GM23248 (cell line): ENCODE measurements around the gene CELF1. TPM values are rescaled to one million over a fixed set of nuclear protein-coding genes. Genes with fewer than 3 reads are reported as not detected.
A peak's percentile ranks its signal among the peaks of the same experiment; 100 is the strongest.

Experiments
- DNase-seq: peaks from one replicate; pipeline ENCODE4 v3.0.0-alpha.2; 2015
- H2AFZ ChIP-seq: fragments of 200-600 bp; sonication (generic); 2 replicates; pipeline ENCODE4 v1.6.1; 2016; ENCODE audit warnings: antibody characterized with exemption
- H3F3A ChIP-seq: fragments of 200-600 bp; sonication (generic); 2 replicates; pipeline ENCODE4 v1.6.1; 2016; ENCODE audit warnings: mild to moderate bottlenecking, antibody characterized with exemption, mixed run types; ENCODE audit not compliant: insufficient read depth
- H3K27ac ChIP-seq: fragments of 200-600 bp; sonication (generic); 2 replicates; pipeline ENCODE4 v1.5.1; 2016; ENCODE audit warnings: mild to moderate bottlenecking
- H3K27me3 ChIP-seq: fragments of 200-600 bp; sonication (generic); replicated peaks from 2 replicates; pipeline ENCODE4 v1.6.1; 2016; ENCODE audit warnings: mild to moderate bottlenecking; ENCODE audit not compliant: insufficient read depth
- H3K36me3 ChIP-seq: fragments of 200-600 bp; sonication (generic); 2 replicates; pipeline ENCODE4 v1.6.1; 2016; ENCODE audit warnings: low read depth, mild to moderate bottlenecking
- H3K4me1 ChIP-seq: fragments of 200-600 bp; sonication (generic); 2 replicates; pipeline ENCODE4 v1.6.1; 2016; ENCODE audit warnings: mild to moderate bottlenecking; ENCODE audit not compliant: insufficient read depth
- H3K4me2 ChIP-seq: fragments of 200-600 bp; sonication (generic); one replicate; pipeline ENCODE4 v1.6.1; 2016; ENCODE audit warnings: mild to moderate bottlenecking; ENCODE audit not compliant: unreplicated experiment
- H3K4me3 ChIP-seq: fragments of 200-600 bp; sonication (generic); 2 replicates; pipeline ENCODE4 v1.5.1; 2016; ENCODE audit warnings: mild to moderate bottlenecking
- H3K79me2 ChIP-seq: fragments of 200-600 bp; sonication (generic); 2 replicates; pipeline ENCODE4 v1.6.1; 2016; ENCODE audit warnings: mild to moderate bottlenecking; ENCODE audit not compliant: insufficient read depth
- H3K9ac ChIP-seq: fragments of 200-600 bp; sonication (generic); 2 replicates; pipeline ENCODE4 v1.6.1; 2016; ENCODE audit warnings: mild to moderate bottlenecking
- H3K9me2 ChIP-seq: fragments of 200-600 bp; sonication (generic); 2 replicates; pipeline ENCODE4 v1.6.1; 2016; ENCODE audit warnings: mixed run types, mild to moderate bottlenecking, moderate library complexity; ENCODE audit not compliant: insufficient read depth
- H3K9me3 ChIP-seq: fragments of 200-600 bp; sonication (generic); one replicate; pipeline ENCODE4 v1.6.1; 2017; ENCODE audit warnings: low read depth
- H4K20me1 ChIP-seq: fragments of 200-600 bp; sonication (generic); 2 replicates; pipeline ENCODE4 v1.6.0; 2016; ENCODE audit not compliant: insufficient read depth
- EZH2 ChIP-seq: fragments of 200-600 bp; sonication (generic); IDR thresholded peaks from 2 replicates; pipeline ENCODE4 v1.6.1; 2018; ENCODE audit warnings: antibody characterized with exemption, mild to moderate bottlenecking; ENCODE audit not compliant: insufficient read depth, poor library complexity, severe bottlenecking
- EZH2phosphoT487 ChIP-seq: fragments of 200-600 bp; sonication (generic); IDR thresholded peaks from 2 replicates; pipeline ENCODE4 v1.6.1; 2018; ENCODE audit warnings: antibody characterized with exemption, moderate library complexity, mild to moderate bottlenecking, low read depth; ENCODE audit not compliant: insufficient read depth
- WGBS, 2 experiments: methylation state at CpG; one replicate each; pipeline ENCODE4 v1.1.6; 2015 to 2017; ENCODE audit warnings: low lambda C conversion rate in 2 of 2, low coverage in 1 of 2; ENCODE audit errors: missing lambda C conversion rate in 2 of 2; 5-methylcytosine and 5-hydroxymethylcytosine counted together
- in situ Hi-C: fragments of 300-500 bp; cut with MboI; formaldehyde crosslinking; loops from 2 replicates; pipeline ENCODE4 v1.15.0; 2020
- polyA plus RNA-seq: library from polyadenylated mRNA; unstranded; fragments of >200 nt; fragmentation: Nextera tagmentation; extraction: Ambion mirVana; gene quantifications from 2 replicates; pipeline ENCODE4 v1.2.1, GENCODE V29; 2016
- total RNA-seq: library from RNA; depleted of rRNA; stranded (reverse); fragments of >200 nt; shearing (Covaris generic); gene quantifications from 2 replicates; pipeline ENCODE4 v1.2.3, GENCODE V29; 2014

CELF1 gene
- total and polyA plus RNA-seq, 2 experiments from 2014 or later = 51.7 to 70.9 TPM

DNA sequence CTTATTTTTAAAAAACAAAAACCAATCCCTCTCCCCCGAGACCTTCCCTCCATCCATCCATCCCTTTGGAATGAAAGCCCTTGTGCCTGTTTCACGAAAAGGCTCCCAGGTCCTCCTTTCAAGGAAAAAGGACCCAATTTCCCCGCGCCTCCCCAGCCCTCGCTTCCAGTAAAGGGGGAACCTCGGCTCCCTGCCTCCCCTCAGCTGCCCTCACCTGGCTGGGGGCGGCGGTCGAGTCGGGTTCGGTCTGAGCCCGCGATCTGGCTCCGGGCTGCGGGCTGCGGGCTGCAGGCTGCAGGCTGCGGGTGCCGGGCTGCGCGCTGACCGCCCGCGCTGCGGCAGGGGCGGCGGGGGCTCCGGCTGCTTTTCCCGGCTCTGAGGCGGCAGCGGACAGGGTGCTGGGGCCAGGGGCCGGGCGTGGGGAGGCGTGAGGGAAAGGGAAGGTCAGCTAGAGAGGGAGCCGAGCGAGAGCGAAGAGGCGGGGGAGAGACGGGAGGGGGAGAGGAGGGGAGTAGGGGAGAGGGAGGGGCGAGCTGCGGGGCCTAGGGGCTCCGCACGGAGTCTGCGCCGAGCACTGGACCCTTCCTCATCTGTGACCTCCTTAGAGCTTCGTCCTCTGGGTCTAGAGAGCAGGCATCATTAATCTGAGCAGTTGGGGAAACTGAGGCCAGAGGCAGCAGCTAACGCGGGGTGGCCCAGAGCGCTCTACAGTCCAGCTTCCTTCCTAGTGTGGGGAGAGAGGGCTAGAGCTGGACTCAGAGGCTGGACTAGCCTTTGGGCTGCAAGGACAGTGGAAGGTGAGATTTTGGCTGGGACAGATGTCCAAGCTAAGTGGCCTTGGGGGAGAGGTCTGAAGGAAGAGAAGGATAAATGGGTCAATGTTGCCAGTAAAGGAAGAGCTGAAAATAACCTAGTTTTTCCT lies 41.3 kb upstream of the CELF1 start, which contains the start of gene C1QTNF4:
Gene C1QTNF4 (minus strand): TSS at position 478 of the 922 bp plus-strand sequence. CDS start 3,601 bp downstream, outside the sequence.
- H2AFZ ChIP-seq = peak within 1 kb of the TSS; percentile 48

DNA sequence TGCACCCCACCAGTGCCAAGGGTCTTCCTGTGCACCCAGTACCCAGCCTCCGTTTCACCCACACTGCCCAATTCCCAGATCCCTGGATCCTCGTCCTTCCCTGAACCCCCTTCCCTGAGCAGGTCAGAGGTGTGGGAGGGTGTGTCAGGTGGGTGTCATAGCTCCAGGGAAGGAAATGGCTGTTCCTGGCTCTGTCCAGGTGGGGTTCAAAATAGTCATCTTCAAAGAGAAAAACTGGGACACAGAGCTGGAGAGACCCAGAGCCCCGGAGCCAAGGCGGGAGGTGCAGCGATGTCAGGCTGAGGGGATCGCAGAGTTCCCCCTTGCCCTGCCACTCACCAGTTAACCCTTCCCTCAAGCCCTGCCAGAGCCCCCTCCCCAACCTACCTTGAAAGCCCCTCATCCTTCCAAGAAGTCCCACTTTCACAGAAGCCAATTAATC lies 40.6 kb upstream of the CELF1 start:
- H3K4me2 ChIP-seq = peak overlapping the region; percentile 57
- WGBS, 2 experiments = 30 to 33% methylated on average over 5 to 6 of the region's 6 CpGs
- TF ChIP-seq EZH2 = no peak
- peak; percentile 16; the same call in 1 of the 2 replicates for TF ChIP-seq EZH2phosphoT487
- peaks cover 35% of the 10 kb centered on the region for H3K27me3 ChIP-seq
- H3K27ac ChIP-seq = no peak overlapping the region
- peak overlapping the region; percentile 55; the same call in 1 of the 2 replicates for H3K4me3 ChIP-seq
- H3K4me1 ChIP-seq = 0 out of 2 replicates have a peak, but pooled peaks cover 3% of the 10 kb centered on the region
- H3K79me2 ChIP-seq = no peaks in the 10 kb centered on the region
- in situ Hi-C loops = no loop called here
- no peaks in the 10 kb centered on the region for H3K9me3 ChIP-seq
- H2AFZ ChIP-seq = peak overlapping the region; percentile 48
- H3K9me2 ChIP-seq = no peaks in the 10 kb centered on the region
- H4K20me1 ChIP-seq = no peaks in the 10 kb centered on the region
- H3K9ac ChIP-seq = no peak overlapping the region
- H3F3A ChIP-seq = no peaks in the 10 kb centered on the region
- no peaks in the 10 kb centered on the region for H3K36me3 ChIP-seq
- DNase-seq = no peak

More for the DNA sequence above, 41.3 kb upstream of the CELF1 start, which contains the start of gene C1QTNF4:
- Histone ChIP-seq H3K27ac (no peak within 1 kb of the TSS), H3K4me2 (peak within 1 kb of the TSS; percentile 57), H3K4me1 (0 out of 2 replicates have a peak, but pooled peaks cover 3% of the 10 kb centered on the region), H3K9me3 (no peaks in the 10 kb centered on the region), H3F3A (no peaks in the 10 kb centered on the region), H3K9me2 (no peaks in the 10 kb centered on the region), H3K79me2 (no peaks in the 10 kb centered on the region), H4K20me1 (no peaks in the 10 kb centered on the region), H3K27me3 (peaks cover 35% of the 10 kb centered on the region), H3K9ac (no peak within 1 kb of the TSS), H3K36me3 (no peaks in the 10 kb centered on the region), H3K4me3 (peak within 1 kb of the TSS; percentile 55)
- 0 out of 2 replicates have a peak, but pooled peaks have one; percentile 16 for TF ChIP-seq EZH2phosphoT487
- TF ChIP-seq EZH2 = peak; percentile 69
- 9 to 13% methylated on average over 27 to 48 of the region's 48 CpGs for WGBS, 2 experiments
- in situ Hi-C loops = no loop called here
- no peak for DNase-seq

DNA sequence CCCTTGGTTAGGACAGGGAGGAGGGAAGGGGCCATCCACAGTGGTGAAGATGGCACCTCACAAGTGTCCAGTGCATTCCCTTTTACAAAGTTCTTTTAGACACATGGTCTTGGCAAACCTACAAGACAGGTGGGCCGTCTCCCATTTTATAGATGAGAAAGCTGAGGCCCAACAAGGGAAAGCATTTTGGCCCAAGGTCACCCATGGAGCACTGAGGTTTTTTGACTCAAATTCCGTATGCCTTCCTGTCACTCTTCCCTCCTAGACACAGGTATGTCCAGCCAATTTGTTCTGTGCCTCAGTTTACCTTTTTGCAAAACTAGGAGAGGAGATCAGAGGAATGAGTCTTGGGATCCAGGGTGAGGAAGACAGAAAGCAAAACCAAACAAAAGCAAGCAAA lies 40.0 kb upstream of the CELF1 start:
- Histone ChIP-seq H3K4me3 (no peak overlapping the region), H3K9me3 (no peaks in the 10 kb centered on the region), H3K27ac (no peak overlapping the region), H3K4me1 (0 out of 2 replicates have a peak, but pooled peaks cover 3% of the 10 kb centered on the region), H3K9ac (no peak overlapping the region), H3K9me2 (no peaks in the 10 kb centered on the region), H3F3A (no peaks in the 10 kb centered on the region), H2AFZ (no peak overlapping the region), H4K20me1 (no peaks in the 10 kb centered on the region), H3K79me2 (no peaks in the 10 kb centered on the region), H3K4me2 (no peak overlapping the region), H3K27me3 (peaks cover 35% of the 10 kb centered on the region), H3K36me3 (no peaks in the 10 kb centered on the region)
- no peak for TF ChIP-seq EZH2
- TF ChIP-seq EZH2phosphoT487 = no peak
- 50 to 58% methylated on average over 2 of the region's 2 CpGs for WGBS, 2 experiments
- no peak for DNase-seq
- in situ Hi-C loops = no loop called here

- 0 out of 2 replicates have a peak, but pooled peaks cover 3% of the 10 kb centered on the region for H3K4me1 ChIP-seq
- no peaks in the 10 kb centered on the region for H3K36me3 ChIP-seq
- in situ Hi-C loops = no loop called here
- no peaks in the 10 kb centered on the region for H3K79me2 ChIP-seq
- peaks cover 35% of the 10 kb centered on the region for H3K27me3 ChIP-seq
- no peaks in the 10 kb centered on the region for H3F3A ChIP-seq
- no peaks in the 10 kb centered on the region for H3K9me3 ChIP-seq
- H4K20me1 ChIP-seq = no peaks in the 10 kb centered on the region
- 37 to 39% methylated on average over 4 of the region's 4 CpGs for WGBS, 2 experiments
- no peaks in the 10 kb centered on the region for H3K9me2 ChIP-seq
- no peak overlapping the region for H3K27ac ChIP-seq
- H3K4me3 ChIP-seq = no peak overlapping the region
- no peak for DNase-seq
- H3K4me2 ChIP-seq = no peak overlapping the region
- no peak overlapping the region for H3K9ac ChIP-seq
- H2AFZ ChIP-seq = no peak overlapping the region
- TF ChIP-seq EZH2phosphoT487 (no peak), EZH2 (no peak)
These were observed 39.3 kb upstream of the CELF1 start for GRCh38 chr11:47592251-47592650.
